Activated T-helper 1 cell treated with anti-CD3 and anti-CD28 coated beads, Interleukin-12 subunit alpha, Interleukin-12 subunit beta, Interleukin-2, Interleukin-4 antibody, amounts not matched to agents 30 ng/mL and 10 ng/mL and 1 ng/mL, durations not matched to agents 14 hours and 24 hours and 36 hours (primary cell): ENCODE results near the gene UBE3B. TPM values are rescaled to one million over a fixed set of nuclear protein-coding genes. Genes with fewer than 3 reads are reported as not detected.
"Not testable (repeated sequence)": the region's sequence is repeated elsewhere in the genome, so short reads cannot be mapped to it uniquely, and the experiment has no call there.

Experiments
- DNase-seq: peaks from one replicate; pipeline ENCODE4 v3.0.0; 2021; ENCODE audit warnings: low spot score
- H3K27ac Mint-ChIP-seq: one replicate; pipeline ENCODE4 v1.8.0; 2021; ENCODE audit warnings: mild to moderate bottlenecking, mixed read lengths
- H3K27me3 Mint-ChIP-seq: one replicate; pipeline ENCODE4 v1.8.0; 2022; ENCODE audit warnings: mild to moderate bottlenecking, moderate library complexity, mixed read lengths; ENCODE audit not compliant: insufficient read depth
- H3K36me3 Mint-ChIP-seq: one replicate; pipeline ENCODE4 v1.8.0; 2021; ENCODE audit warnings: low read depth, mixed read lengths
- H3K4me1 Mint-ChIP-seq: one replicate; pipeline ENCODE4 v1.8.0; 2021; ENCODE audit warnings: low read depth, mixed read lengths
- H3K4me3 Mint-ChIP-seq: one replicate; pipeline ENCODE4 v1.8.0; 2021; ENCODE audit warnings: mild to moderate bottlenecking, moderate library complexity, mixed read lengths
- H3K9me3 Mint-ChIP-seq: one replicate; pipeline ENCODE4 v1.8.0; 2021; ENCODE audit warnings: mixed read lengths
- intact Hi-C: fragments of 100-400 bp; cut with micrococcal nuclease; formaldehyde crosslinking; loops from one replicate; pipeline ENCODE4 v1.15.1; 2024
- total RNA-seq: library from RNA; stranded (reverse); gene quantifications from 2 replicates; pipeline ENCODE4 v1.2.3, GENCODE V29; 2022

UBE3B gene
- total RNA-seq, 1 donor from 2014 or later: 29.3 TPM

GRCh38 chr12:109439951-109440350 lies 37.5 kb upstream of the UBE3B start:
- H3K36me3 Mint-ChIP-seq, H3K27ac Mint-ChIP-seq, H3K9me3 Mint-ChIP-seq, H3K4me1 Mint-ChIP-seq, intact Hi-C loops, DNase-seq, H3K27me3 Mint-ChIP-seq, H3K4me3 Mint-ChIP-seq: not testable (repeated sequence)

GRCh38 chr12:109440851-109441490 lies 36.5 kb upstream of the UBE3B start:
- no peaks in the 10 kb centered on the region for H3K9me3 Mint-ChIP-seq

GRCh38 chr12:109443794-109444193 lies 33.6 kb upstream of the UBE3B start:
- H3K36me3 Mint-ChIP-seq: peaks cover 4% of the 10 kb centered on the region
- no peak for DNase-seq
- no peaks in the 10 kb centered on the region for H3K4me1 Mint-ChIP-seq
- no peaks in the 10 kb centered on the region for H3K27me3 Mint-ChIP-seq
- H3K9me3 Mint-ChIP-seq: no peaks in the 10 kb centered on the region
- no peak overlapping the region for H3K27ac Mint-ChIP-seq
- no peak overlapping the region for H3K4me3 Mint-ChIP-seq
- intact Hi-C loops: no loop called here

More at GRCh38 chr12:109440851-109441490, 36.5 kb upstream of the UBE3B start:
- Mint-ChIP-seq H3K27ac (no peak overlapping the region), H3K4me1 (no peaks in the 10 kb centered on the region), H3K27me3 (no peaks in the 10 kb centered on the region), H3K36me3 (peaks cover 4% of the 10 kb centered on the region), H3K4me3 (no peak overlapping the region)
- intact Hi-C loops: no loop called here
- no peak for DNase-seq

GRCh38 chr12:109444259-109444658 lies 33.2 kb upstream of the UBE3B start:
- no peak for DNase-seq
- peaks cover 4% of the 10 kb centered on the region for H3K36me3 Mint-ChIP-seq
- intact Hi-C loops: no loop called here
- H3K27me3 Mint-ChIP-seq: no peaks in the 10 kb centered on the region
- H3K9me3 Mint-ChIP-seq: no peaks in the 10 kb centered on the region
- H3K27ac Mint-ChIP-seq: no peak overlapping the region
- H3K4me1 Mint-ChIP-seq: no peaks in the 10 kb centered on the region
- no peak overlapping the region for H3K4me3 Mint-ChIP-seq

- intact Hi-C loops: no loop called here
- Mint-ChIP-seq H3K27me3 (no peaks in the 10 kb centered on the region), H3K27ac (no peak overlapping the region), H3K36me3 (peaks cover 6% of the 10 kb centered on the region), H3K9me3 (no peaks in the 10 kb centered on the region), H3K4me1 (no peaks in the 10 kb centered on the region), H3K4me3 (no peak overlapping the region)
- no peak for DNase-seq
These were observed 32.2 kb upstream of the UBE3B start for GRCh38 chr12:109445191-109445609.

- intact Hi-C loops: no loop called here
- Mint-ChIP-seq H3K4me1 (no peaks in the 10 kb centered on the region), H3K36me3 (peaks cover 14% of the 10 kb centered on the region), H3K27me3 (no peaks in the 10 kb centered on the region), H3K27ac (no peak overlapping the region), H3K4me3 (no peak overlapping the region), H3K9me3 (no peaks in the 10 kb centered on the region)
- DNase-seq: no peak
These were observed 30.6 kb upstream of the UBE3B start for GRCh38 chr12:109446869-109447268.

GRCh38 chr12:109447482-109447881 lies 30.0 kb upstream of the UBE3B start:
- H3K36me3 Mint-ChIP-seq: peaks cover 20% of the 10 kb centered on the region
- no peaks in the 10 kb centered on the region for H3K4me1 Mint-ChIP-seq
- no peaks in the 10 kb centered on the region for H3K27me3 Mint-ChIP-seq
- no peaks in the 10 kb centered on the region for H3K9me3 Mint-ChIP-seq
- intact Hi-C loops: no loop called here
- no peak for DNase-seq
- H3K4me3 Mint-ChIP-seq: no peak overlapping the region
- H3K27ac Mint-ChIP-seq: no peak overlapping the region

- Mint-ChIP-seq H3K27ac (no peak overlapping the region), H3K9me3 (no peaks in the 10 kb centered on the region), H3K4me1 (no peaks in the 10 kb centered on the region), H3K4me3 (no peak overlapping the region), H3K36me3 (peaks cover 20% of the 10 kb centered on the region), H3K27me3 (no peaks in the 10 kb centered on the region)
- intact Hi-C loops: no loop called here
- DNase-seq: no peak
These were observed 29.2 kb upstream of the UBE3B start for GRCh38 chr12:109448272-109448671.

- Mint-ChIP-seq H3K27ac (no peak overlapping the region), H3K9me3 (no peaks in the 10 kb centered on the region), H3K4me3 (no peak overlapping the region), H3K4me1 (no peaks in the 10 kb centered on the region), H3K36me3 (peaks cover 22% of the 10 kb centered on the region), H3K27me3 (no peaks in the 10 kb centered on the region)
- no peak for DNase-seq
- intact Hi-C loops: no loop called here
These were observed 28.6 kb upstream of the UBE3B start for GRCh38 chr12:109448707-109449390.

- no peak for DNase-seq
- Mint-ChIP-seq H3K4me3 (no peak overlapping the region), H3K27me3 (no peaks in the 10 kb centered on the region), H3K27ac (no peak overlapping the region), H3K36me3 (peaks cover 25% of the 10 kb centered on the region), H3K9me3 (no peaks in the 10 kb centered on the region), H3K4me1 (no peaks in the 10 kb centered on the region)
- intact Hi-C loops: no loop called here
These were observed 27.4 kb upstream of the UBE3B start for GRCh38 chr12:109449845-109450532.

- H3K27ac Mint-ChIP-seq: no peak overlapping the region
- intact Hi-C loops: no loop called here
- no peaks in the 10 kb centered on the region for H3K4me1 Mint-ChIP-seq
These were observed 26.5 kb upstream of the UBE3B start for GRCh38 chr12:109450980-109451379.

GRCh38 chr12:109451400-109451799 lies 26.0 kb upstream of the UBE3B start:
- H3K4me3 Mint-ChIP-seq: no peak overlapping the region
- no peak overlapping the region for H3K27ac Mint-ChIP-seq
- H3K9me3 Mint-ChIP-seq: no peaks in the 10 kb centered on the region
- H3K4me1 Mint-ChIP-seq: no peaks in the 10 kb centered on the region
- peaks cover 32% of the 10 kb centered on the region for H3K36me3 Mint-ChIP-seq
- intact Hi-C loops: no loop called here
- no peak for DNase-seq
- no peaks in the 10 kb centered on the region for H3K27me3 Mint-ChIP-seq

More at GRCh38 chr12:109450980-109451379, 26.5 kb upstream of the UBE3B start:
- Mint-ChIP-seq H3K27me3 (no peaks in the 10 kb centered on the region), H3K9me3 (no peaks in the 10 kb centered on the region), H3K4me3 (no peak overlapping the region), H3K36me3 (peaks cover 30% of the 10 kb centered on the region)
- no peak for DNase-seq

GRCh38 chr12:109452489-109452888 lies 24.9 kb upstream of the UBE3B start:
- H3K27ac Mint-ChIP-seq: no peak overlapping the region
- no peak overlapping the region for H3K4me3 Mint-ChIP-seq

More at GRCh38 chr12:109452489-109452888, 24.9 kb upstream of the UBE3B start:
- peaks cover 38% of the 10 kb centered on the region for H3K36me3 Mint-ChIP-seq
- H3K9me3 Mint-ChIP-seq: no peaks in the 10 kb centered on the region
- no peaks in the 10 kb centered on the region for H3K4me1 Mint-ChIP-seq
- DNase-seq: no peak
- H3K27me3 Mint-ChIP-seq: no peaks in the 10 kb centered on the region
- intact Hi-C loops: no loop called here
